GM18517 (cell line): Measurements from ENCODE around the gene PSG3.
"Not testable (repeated sequence)": the region's sequence is repeated elsewhere in the genome, so short reads cannot be mapped to it uniquely, and the experiment has no call there.

Experiments
- ATAC-seq: cut with Tn5 transposase; IDR thresholded peaks from one replicate; pipeline ENCODE4 v1.9.1; 2021; ENCODE audit warnings: mild to moderate bottlenecking, moderate library complexity; ENCODE audit not compliant: unreplicated experiment

The PSG3 gene

GRCh38 chr19:42740381-42740780 is at the start of gene PSG3:
Gene PSG3, minus strand, starts transcription at chr19:42740481. Its CDS starts 97 bp downstream, at chr19:42740384.
- not testable (repeated sequence) for ATAC-seq

DNA sequence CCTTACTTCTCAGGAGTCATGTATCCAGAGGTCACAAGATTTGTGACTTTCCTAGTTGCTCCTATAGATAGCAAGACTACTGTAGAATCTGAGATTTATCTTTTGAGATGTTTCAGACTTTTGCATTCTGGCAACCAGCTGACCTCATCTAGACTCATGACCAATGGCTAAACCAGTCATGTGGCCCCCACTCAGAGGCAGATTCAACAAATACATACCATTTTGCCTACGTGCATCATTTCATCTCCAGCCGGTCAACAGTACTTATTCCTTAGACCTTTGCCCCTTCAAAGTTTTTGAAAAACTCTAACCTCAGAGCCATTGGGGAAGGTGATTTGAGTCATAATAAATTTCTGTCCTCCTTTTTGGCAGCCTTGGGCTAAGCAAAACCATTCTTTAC is 48.5 kb upstream of the PSG3 start:
- not testable (repeated sequence) for ATAC-seq

GRCh38 chr19:42787766-42788165 is 47.5 kb upstream of the PSG3 start:
- ATAC-seq: not testable (repeated sequence)

DNA sequence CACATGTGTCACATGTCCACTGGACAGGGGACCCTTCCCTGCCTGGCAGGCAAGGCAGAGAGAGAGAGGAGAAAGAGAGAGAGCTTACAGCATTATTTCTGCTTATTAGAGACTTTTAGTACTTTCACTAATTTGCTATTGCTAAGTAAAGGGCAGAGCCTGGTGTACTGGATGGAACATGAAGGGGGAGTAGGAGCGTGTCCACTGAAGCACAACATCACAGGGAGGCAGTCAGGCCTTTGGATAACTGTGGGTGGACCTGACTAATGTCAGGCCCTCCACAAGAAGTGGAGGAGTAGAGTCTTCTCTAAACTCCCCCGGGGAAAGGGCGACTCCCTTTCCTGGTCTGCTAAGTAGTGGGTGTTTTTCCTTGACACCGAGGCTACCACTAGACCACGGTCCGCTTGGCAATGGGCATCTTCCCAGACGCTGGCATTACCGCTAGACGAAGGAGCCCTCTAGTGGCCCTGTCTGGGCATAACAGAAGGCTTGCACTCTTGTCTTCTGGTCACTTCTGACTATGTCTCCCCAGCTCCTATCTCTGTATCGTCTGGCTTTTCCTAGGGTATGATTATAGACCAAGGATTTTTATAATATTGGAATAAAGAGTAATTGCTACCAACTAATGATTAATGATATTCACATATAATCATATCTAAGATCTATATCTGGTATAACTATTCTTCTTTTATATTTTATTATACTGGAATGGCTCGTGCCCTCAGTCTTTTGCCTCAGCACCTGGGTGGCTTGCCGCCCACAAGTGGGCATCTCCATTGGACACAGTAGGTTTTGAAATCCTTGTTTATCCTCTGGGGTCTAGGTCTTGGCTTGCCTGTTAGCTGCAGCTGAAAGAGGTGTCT is 36.7 kb upstream of the PSG3 start:
- ATAC-seq: not testable (repeated sequence)

GRCh38 chr19:42774510-42775158 is 34.4 kb upstream of the PSG3 start:
- ATAC-seq: not testable (repeated sequence)

- ATAC-seq: not testable (repeated sequence)
These were observed 27.0 kb upstream of the PSG3 start for GRCh38 chr19:42767319-42767718.

- not testable (repeated sequence) for ATAC-seq
These were observed 26.6 kb upstream of the PSG3 start for GRCh38 chr19:42766871-42767270.

DNA sequence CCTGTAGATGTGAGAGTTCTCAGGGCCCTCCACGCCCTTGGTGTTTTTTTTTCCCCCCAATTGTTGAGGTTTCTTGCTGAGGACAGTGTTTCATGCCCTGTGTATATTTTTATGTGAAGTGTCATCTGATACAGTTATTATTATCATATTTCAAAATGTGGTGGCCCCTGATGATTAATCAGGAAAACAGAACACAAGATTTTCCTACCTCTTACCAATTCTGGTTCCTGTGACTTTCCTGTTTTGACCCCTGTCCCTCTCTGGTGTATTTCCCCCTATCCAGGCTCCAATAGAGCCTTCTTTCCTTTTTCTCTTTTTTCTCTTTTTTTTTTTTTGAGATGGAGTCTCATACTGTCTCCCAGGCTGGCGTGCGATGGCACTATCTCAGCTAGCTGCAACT is 24.6 kb upstream of the PSG3 start:
- no peak for ATAC-seq

GRCh38 chr19:42762789-42763188 is 22.5 kb upstream of the PSG3 start:
- no peak for ATAC-seq

DNA sequence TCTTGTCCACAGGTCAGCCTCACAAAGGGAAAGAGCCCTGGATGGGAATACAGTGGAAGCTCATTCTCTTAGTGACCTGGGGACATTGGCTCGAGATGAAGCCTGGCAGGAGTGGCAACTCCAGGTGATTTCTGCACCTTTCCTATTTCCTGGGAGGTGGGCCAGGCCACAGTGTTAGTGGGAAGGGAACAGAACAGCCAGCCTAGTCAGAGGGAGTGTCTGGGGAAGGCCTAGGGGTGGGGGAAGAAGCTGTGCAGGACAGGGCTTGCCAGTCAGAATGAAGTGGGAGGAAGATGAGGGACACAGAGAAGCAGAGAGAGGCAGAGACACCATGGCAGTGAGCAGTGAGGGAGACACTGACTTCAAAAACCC is 21.6 kb upstream of the PSG3 start:
- ATAC-seq: not testable (repeated sequence)

GRCh38 chr19:42760954-42761923 is 21.0 kb upstream of the PSG3 start:
- not testable (repeated sequence) for ATAC-seq

DNA sequence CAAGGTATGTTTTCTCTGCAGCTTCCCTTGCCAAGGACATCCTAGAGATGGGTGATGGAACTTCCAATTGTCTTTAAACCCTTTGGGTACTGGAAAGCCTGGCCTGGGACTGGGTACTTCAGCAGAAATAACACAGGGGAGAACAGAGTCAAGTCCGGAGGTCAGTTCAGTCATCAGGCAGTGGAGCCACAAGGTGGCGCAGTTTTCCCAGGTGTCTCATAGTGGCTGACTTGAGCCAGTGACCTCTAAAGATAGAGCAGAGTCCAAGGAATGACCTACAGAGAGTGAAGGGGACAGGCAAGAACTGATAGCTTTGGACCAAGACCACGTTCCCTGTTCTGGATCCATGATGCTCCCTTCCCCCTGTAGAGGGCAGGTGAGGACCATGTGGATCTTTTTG is 18.4 kb upstream of the PSG3 start:
- not testable (repeated sequence) for ATAC-seq

DNA sequence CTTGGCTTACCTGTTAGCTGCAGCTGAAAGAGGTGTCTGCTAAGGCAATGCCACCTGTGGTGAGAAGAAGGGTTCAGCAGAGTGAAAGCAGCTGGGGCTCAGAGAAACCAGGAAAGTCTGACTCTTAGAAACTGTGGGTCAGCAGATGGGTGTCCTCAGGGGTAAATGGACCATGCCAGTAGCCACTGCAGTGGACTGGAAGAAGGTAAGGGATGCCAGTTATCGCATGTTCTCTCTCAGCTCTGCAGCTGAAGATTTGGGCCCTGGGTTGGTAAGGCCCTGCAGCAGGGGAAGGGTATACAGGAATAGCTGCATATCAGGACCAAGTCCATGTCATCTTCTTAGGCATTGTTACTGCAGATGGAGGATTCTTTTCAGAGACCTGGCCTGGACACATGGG is 12.0 kb upstream of the PSG3 start:
- not testable (repeated sequence) for ATAC-seq

GRCh38 chr19:42741726-42742607 is 1.7 kb upstream of the PSG3 start:
- not testable (repeated sequence) for ATAC-seq

DNA sequence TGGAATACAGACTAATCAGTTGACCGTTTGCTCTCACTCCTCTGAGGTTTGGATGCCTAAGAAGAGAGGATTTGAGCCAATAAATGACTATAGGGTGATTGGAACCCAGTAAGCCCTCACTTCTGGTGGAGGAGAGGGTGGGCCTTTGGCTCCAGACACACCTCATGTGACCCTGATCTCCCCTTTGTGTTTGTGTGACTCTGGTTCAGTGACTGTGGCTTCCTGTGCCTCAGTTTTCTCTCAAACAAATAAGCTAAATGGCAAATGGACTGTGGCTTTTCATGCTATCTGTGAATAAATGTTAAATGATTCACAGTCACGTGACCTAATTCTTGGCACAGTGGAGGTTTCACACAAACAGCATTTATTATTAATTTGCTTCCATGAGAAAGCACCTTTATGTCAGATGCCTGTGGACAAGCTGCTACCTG is 2.7 kb downstream of the PSG3 start:
- ATAC-seq: not testable (repeated sequence)

- ATAC-seq: not testable (repeated sequence)
These were observed 11.9 kb downstream of the PSG3 start for GRCh38 chr19:42728341-42728740.

GRCh38 chr19:42714000-42714399 is 26.3 kb downstream of the PSG3 start:
- not testable (repeated sequence) for ATAC-seq

DNA sequence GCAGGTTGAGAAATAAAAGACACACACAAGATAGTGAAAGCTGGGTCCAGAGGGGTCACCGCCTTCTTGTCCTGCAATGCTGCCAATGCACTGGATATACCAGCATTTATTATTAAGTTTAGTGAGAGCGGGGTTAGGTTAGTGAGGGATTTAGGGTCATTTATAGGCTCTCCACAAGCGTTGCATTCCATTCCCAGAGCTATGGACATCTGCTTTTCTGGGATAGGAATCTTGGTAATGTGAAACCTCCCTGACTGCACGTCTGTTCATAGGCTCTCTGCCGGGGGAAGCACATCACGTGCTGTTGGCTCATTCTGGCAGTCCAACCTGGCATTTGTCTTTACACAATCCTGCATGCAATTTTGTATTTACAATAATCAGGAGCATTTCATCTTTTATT is 27.5 kb downstream of the PSG3 start:
- ATAC-seq: not testable (repeated sequence)

DNA sequence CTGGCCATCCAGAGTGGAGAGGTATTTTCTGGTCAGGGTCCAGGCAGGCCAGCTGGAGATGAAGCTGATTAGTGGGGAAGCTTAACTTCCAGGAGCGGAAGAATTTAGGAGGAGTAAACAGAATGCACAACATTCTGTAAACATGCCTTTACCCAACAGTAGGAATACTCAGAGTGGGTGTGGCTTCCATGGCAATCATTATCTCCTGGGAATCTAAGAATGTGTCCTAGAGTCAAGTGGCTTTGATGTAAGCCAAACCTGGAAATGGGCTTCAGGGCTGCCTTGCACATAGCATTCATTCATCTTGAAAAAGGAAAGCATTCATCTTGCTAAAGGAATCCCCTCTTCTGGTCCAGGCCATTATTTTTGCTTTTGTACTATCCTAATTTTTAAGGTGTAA is 29.3 kb downstream of the PSG3 start:
- not testable (repeated sequence) for ATAC-seq

- ATAC-seq: no peak
These were observed 42.4 kb downstream of the PSG3 start for GRCh38 chr19:42697884-42698283.
